Hematopoietic multipotent progenitor cell (in vitro differentiated cells): ENCODE results near the gene SHC3. TPM values are rescaled to one million over a fixed set of nuclear protein-coding genes. Genes with fewer than 3 reads are reported as not detected.

ENCODE experiments used
- DNase-seq, 3 donors: peaks; one replicate each; pipeline ENCODE4 v3.0.0-alpha.2; 2011 to 2015; ENCODE audit warnings: low read depth in 2 of 3, low spot score in 2 of 3
- total RNA-seq: library from RNA; depleted of rRNA; stranded (reverse); fragments of >200 nt; gene quantifications from one replicate; pipeline ENCODE4 v1.2.3, GENCODE V29; 2012

The SHC3 gene
- total RNA-seq, 1 donor, result 0.27 TPM

DNA sequence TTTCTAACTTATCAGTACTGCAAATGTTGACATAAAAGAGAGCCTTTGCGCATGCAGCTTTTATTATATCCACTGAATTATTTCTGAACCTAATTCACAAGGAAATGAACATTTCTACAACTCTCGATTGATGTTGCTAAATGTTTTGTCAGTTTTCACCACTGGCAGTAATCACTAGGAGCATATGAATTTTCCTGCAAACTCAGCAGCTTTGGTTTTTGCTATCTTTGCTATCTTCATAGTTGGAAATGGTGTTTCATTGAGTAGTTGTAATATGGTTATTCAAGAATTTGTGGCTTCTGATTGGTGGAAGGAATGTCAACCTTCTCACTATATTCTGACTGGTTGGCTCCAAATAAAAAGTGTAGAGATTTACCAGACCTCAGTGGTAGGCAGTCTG, 8.9 kb upstream of the SHC3 start:
- no peak for DNase-seq

GRCh38 chr9:89186960-89187359, 8.3 kb upstream of the SHC3 start:
- DNase-seq, result no peak

- peak in 1 of 3 donors; percentile 27 for DNase-seq
Observed at GRCh38 chr9:89185980-89186379, 7.4 kb upstream of the SHC3 start.

GRCh38 chr9:89183146-89183545, 4.5 kb upstream of the SHC3 start:
- DNase-seq, result no peak

- DNase-seq, result no peak
Observed at GRCh38 chr9:89182369-89182768, 3.8 kb upstream of the SHC3 start.

GRCh38 chr9:89179895-89180734, 1.5 kb upstream of the SHC3 start:
- peak in 2 of 3 donors; percentile 81 to 84 for DNase-seq

- DNase-seq, result no peak
Observed at GRCh38 chr9:89179540-89179894, 899 bp upstream of the SHC3 start.

DNA sequence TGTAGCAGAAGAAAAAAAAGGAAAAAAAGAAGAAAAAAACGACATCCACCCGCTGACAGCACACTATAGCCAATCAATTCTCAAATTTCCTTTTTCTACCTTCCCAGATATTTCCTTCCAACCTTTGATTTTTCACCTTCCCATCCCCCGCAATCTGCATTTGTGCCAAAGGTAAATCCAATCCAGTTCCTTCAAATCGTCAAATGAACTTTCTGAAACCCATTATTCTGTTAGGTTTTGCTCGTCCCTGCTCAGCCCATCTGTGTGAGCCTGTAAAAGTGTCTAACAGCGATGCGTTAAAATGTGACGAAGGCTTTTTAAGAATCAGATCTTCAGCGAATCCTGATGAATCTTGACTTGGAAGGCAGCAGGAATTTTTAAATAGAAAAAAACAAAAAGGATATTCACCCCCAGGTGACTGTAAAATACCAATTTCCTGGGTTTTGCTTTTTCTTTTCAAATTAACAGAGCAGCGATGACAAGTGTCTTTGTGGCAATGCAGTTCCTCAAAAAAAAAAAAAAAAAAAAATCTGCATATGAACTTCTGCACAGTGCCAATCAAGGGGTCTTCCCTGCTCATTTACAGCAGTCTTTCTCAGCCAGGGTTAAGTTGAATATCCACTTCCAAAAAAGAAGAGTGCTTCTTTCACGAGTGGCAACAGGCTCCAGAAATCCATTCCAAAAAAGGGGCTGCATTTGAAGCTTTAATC, 367 bp upstream of the SHC3 start:
- DNase-seq, result peak in 1 of 3 donors; percentile 44

GRCh38 chr9:89177012-89177943, 1.3 kb downstream of the SHC3 start:
- no peak for DNase-seq

DNA sequence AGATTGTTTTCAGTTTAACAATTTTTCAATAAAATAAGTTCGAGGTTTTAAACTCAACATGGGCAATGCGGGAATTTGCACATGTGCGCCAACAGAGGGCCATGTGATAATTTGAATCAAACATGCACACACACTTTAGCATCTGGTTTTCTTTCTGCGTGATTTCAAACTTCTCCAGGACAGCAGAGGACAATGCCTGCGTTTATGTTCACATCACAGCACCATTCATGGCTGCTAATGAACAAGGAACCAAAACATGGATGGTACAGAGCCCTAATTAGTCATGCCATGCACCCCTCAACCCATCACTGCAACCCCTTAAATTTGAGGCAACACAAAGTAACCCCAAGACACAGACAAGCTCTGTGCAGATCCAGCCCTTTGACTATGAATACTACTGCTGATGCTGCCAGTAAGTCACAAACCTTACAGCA, 2.8 kb downstream of the SHC3 start:
- no peak for DNase-seq

- DNase-seq, result no peak
Observed at GRCh38 chr9:89174291-89174690, 4.3 kb downstream of the SHC3 start.

- DNase-seq, result no peak
Observed at GRCh38 chr9:89173072-89173471, 5.5 kb downstream of the SHC3 start.

DNA sequence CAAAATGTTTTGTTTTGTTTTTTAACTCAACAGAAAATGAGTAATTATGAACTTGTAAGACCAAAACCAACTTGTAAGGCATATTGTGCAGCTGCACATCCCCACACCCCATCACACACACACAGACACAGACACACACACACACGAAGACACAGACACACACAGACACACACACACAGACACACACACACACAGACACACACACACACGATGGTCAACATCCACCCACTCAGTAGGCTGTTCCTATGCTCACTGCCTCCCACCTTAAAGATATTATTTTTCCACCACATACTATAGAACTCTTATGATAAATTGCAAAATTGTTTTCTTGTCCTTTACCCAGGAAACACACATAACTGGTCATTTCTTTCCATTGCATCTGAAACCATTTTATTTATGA, 6.2 kb downstream of the SHC3 start:
- DNase-seq, result no peak

DNA sequence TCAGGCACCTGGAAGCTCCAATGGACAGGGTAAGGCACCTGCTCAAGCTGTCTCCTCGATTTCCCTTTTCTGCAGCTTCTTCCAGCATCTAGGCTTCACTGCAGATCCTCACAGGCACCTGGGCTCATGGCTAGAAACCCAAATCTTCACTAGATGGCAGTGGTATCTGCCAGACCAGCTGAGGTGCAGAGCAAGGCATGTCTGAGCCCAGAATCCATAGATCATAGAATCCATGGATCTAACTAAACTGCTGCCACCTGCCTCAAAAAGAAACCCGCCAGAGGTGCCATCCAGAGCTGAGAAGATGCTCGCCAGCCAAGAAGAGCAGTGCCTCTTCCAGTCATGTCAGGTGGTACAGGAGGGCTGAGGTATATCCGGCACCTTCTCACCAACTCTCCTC, 6.9 kb downstream of the SHC3 start:
- DNase-seq, result no peak

DNA sequence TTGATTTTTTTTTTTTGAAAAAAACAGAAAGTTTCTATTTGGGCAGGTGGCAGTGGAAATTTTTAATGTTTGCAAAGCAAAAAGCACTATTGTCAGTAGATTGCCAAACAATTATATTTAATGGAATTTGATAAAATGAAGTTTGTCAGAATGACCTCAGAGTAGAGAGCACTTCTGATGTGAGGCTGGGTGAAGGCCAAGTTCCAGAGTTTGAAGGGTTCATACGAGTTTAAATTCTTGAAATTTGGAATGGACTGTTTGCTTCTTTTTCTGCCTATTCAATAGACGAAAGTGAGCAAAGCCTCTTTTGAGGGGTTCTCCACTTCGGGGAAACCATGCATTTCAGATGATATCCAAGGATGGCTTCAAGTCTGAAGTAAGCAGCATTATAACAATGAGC, 7.4 kb downstream of the SHC3 start:
- DNase-seq, result no peak

DNA sequence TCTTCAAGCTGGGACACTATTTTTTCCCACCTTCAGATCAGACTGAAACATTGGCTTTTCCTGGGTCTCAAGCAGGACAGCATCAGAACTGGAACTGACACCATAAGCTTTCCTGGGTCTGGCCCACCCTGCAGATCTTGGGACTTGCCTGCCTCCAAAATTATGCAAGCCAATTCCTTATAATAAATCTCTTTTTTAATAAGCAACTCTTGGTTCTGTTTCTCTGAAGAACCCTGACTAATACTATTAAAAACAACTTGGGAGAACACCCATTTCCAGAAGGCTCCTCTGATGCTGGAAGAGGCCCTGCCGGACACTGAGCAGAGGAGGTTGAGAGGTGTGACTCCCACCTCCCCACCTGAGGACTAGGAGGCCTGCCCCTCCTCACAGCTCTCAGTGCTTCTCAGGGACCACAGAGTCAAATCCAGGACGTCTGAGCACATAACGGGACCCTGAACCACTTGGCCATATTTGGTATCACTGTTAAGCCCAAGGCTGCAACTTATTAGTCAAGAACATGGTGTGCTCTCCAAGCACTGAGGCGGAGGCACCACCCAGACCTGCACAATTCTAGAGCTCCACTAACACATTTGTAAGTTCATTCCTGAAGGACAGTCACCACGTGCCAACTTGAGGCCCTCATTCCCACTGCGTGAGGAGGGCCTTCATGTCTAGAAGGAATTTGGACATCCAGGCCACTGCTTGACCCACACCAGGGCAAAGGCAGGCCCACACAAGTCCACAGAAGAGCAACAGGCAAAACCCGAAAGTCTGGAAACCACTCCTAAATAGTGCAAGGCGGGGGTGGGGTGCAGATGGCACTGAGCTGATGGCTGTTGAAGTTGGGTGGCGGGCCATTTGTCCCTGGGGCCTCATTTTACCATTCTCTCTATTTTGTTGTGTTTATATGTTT, 9.5 kb downstream of the SHC3 start:
- no peak for DNase-seq

GRCh38 chr9:89167788-89168187, 10.8 kb downstream of the SHC3 start:
- DNase-seq, result no peak

- no peak for DNase-seq
Observed at GRCh38 chr9:89166852-89167251, 11.8 kb downstream of the SHC3 start.

- DNase-seq, result no peak
Observed at GRCh38 chr9:89165880-89166279, 12.7 kb downstream of the SHC3 start.

GRCh38 chr9:89165341-89165740, 13.3 kb downstream of the SHC3 start:
- no peak for DNase-seq
